Astrocyte (in vitro differentiated cells and primary cell): ENCODE data around the gene BACH2.
A peak's percentile ranks its signal among the peaks of the same experiment; 100 is the strongest.

ENCODE experiments used
- CTCF ChIP-seq: IDR thresholded peaks from 2 replicates; pipeline ENCODE4 v1.5.1; 2011; ENCODE audit warnings: low read depth, mild to moderate bottlenecking, inconsistent platforms, low read length, moderate library complexity; ENCODE audit not compliant: insufficient read depth
- EZH2 ChIP-seq: IDR thresholded peaks from 2 replicates; pipeline ENCODE4 v1.6.1; 2012; ENCODE audit warnings: mild to moderate bottlenecking, low read length, inconsistent platforms; ENCODE audit not compliant: insufficient read depth

- TF ChIP-seq CTCF = peak; percentile 45
- TF ChIP-seq EZH2 = no peak
These were observed 117.2 kb downstream of the BACH2 start for GRCh38 chr6:90179190-90180169.
